ENCODE measurements around the gene C3orf70.

C3orf70 gene

DNA sequence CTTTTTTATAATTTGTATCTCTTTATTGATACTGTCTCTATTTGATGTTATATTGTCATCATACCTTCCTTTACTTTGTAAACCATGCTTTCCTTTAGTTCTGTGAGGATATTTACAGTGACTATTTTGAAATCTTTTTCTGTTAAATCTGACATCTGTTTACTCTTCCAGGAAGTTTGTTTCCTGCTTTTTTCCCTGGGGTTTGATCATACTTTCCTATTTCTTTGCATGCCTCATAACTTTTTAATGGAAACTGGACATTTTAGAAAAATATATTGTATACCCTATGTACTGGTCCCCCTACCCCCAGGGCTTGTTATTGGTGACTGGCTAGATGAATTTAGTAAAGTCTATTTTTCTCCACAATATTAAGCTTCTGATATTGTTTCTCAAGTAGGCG, 115.1 kb downstream of the C3orf70 start:
- no peak for TF ChIP-seq CTCF (IDR thresholded peaks at IDR 0.05; ENCODE audit: control insufficient read depth, extremely low read depth, insufficient read depth)
- DNase-seq (ENCODE audit: low read depth), result no peak
- no peak overlapping the region for H3K4me3 ChIP-seq (ENCODE audit: low read depth, low read length)

GRCh38 chr3:185030951-185031350, 121.9 kb downstream of the C3orf70 start:
- DNase-seq (ENCODE audit: low read depth), result no peak
- no peak for TF ChIP-seq CTCF (IDR thresholded peaks at IDR 0.05; ENCODE audit: control insufficient read depth, extremely low read depth, insufficient read depth)
- no peak overlapping the region for H3K4me3 ChIP-seq (ENCODE audit: low read depth, low read length)

DNA sequence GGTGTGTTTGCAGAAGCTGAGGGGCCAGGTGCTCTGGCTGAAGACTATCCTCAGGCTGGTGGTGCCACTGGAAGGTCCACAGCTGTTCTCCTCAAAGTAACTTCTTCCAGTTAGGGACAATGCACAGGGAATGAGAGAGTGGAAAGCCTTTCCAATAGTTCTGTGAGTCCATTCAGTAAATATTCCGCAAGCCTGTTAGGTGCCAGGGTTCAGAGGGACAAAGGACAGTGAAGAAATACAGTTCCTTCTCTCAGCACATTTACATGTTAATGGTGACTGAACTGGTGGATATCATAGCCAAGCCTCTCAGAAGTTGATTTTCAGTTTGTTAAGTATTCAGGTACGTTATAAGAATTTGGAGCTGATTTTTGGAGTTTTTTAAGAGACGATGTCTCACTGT, 122.5 kb downstream of the C3orf70 start:
- no peak for TF ChIP-seq CTCF (IDR thresholded peaks at IDR 0.05; ENCODE audit: control insufficient read depth, extremely low read depth, insufficient read depth)
- no peak overlapping the region for H3K4me3 ChIP-seq (ENCODE audit: low read depth, low read length)
- no peak for DNase-seq (ENCODE audit: low read depth)

GRCh38 chr3:185029086-185029485, 123.8 kb downstream of the C3orf70 start:
- no peak overlapping the region for H3K4me3 ChIP-seq (ENCODE audit: low read depth, low read length)
- DNase-seq (ENCODE audit: low read depth), result no peak
- TF ChIP-seq CTCF (IDR thresholded peaks at IDR 0.05; ENCODE audit: control insufficient read depth, extremely low read depth, insufficient read depth), result no peak

- no peak for DNase-seq (ENCODE audit: low read depth)
- no peak overlapping the region for H3K4me3 ChIP-seq (ENCODE audit: low read depth, low read length)
- TF ChIP-seq CTCF (IDR thresholded peaks at IDR 0.05; ENCODE audit: control insufficient read depth, extremely low read depth, insufficient read depth), result no peak
Observed at GRCh38 chr3:185028121-185028520, 124.7 kb downstream of the C3orf70 start.

Measured in LNCaP clone FGC (cell line).